Calu3 (cell line): ENCODE data around the gene FTCDNL1. TPM values are rescaled to one million over a fixed set of nuclear protein-coding genes. Genes with fewer than 3 reads are reported as not detected.

ENCODE experiments used
- BruUV-seq: library from RNA; stranded (reverse); fragments of 400-500 nt; replicated peaks from 2 replicates; lab custom pipeline; 2021; lab: Mats Ljungman, UMichigan
- CTCF ChIA-PET: fragments of 300-600 bp; sonication (Branson Sonifier 250); formaldehyde crosslinking; loops from one replicate; lab custom pipeline; 2022; ENCODE audit warnings: antibody characterized with exemption; lab: Charles Lee
- DNase-seq: peaks from one replicate; pipeline ENCODE4 v3.0.0; 2022
- H3K27ac Mint-ChIP-seq: one replicate; pipeline ENCODE4 v1.8.0; 2022; ENCODE audit warnings: mixed read lengths; ENCODE audit not compliant: unreplicated experiment
- H3K27me3 Mint-ChIP-seq: one replicate; pipeline ENCODE4 v1.8.0; 2022; ENCODE audit warnings: mixed read lengths; ENCODE audit not compliant: unreplicated experiment
- H3K36me3 Mint-ChIP-seq: one replicate; pipeline ENCODE4 v1.8.0; 2022; ENCODE audit warnings: mild to moderate bottlenecking, moderate library complexity, mixed read lengths; ENCODE audit not compliant: insufficient read depth, unreplicated experiment
- H3K4me1 Mint-ChIP-seq: one replicate; pipeline ENCODE4 v1.8.0; 2022; ENCODE audit warnings: mild to moderate bottlenecking, low read depth, mixed read lengths; ENCODE audit not compliant: unreplicated experiment
- H3K4me3 Mint-ChIP-seq: one replicate; pipeline ENCODE4 v1.8.0; 2022; ENCODE audit warnings: mild to moderate bottlenecking, low read depth, moderate library complexity, mixed read lengths; ENCODE audit not compliant: unreplicated experiment
- H3K9me3 Mint-ChIP-seq: one replicate; pipeline ENCODE4 v1.8.0; 2022; ENCODE audit warnings: low read depth, mixed read lengths; ENCODE audit not compliant: unreplicated experiment
- intact Hi-C: fragments of 100-400 bp; cut with micrococcal nuclease; formaldehyde crosslinking; loops from one replicate; pipeline ENCODE4 v1.10.0; 2022; ENCODE audit not compliant: unreplicated experiment
- total RNA-seq: library from RNA; stranded (reverse); gene quantifications from 2 replicates; pipeline ENCODE4 v1.2.3, GENCODE V29; 2022
- TF ChIP-seq, protein P1 (sequence below): fragments of 200-600 bp; IDR thresholded peaks from one replicate; pipeline ENCODE4 v1.8.0; 2022; ENCODE audit warnings: antibody characterized with exemption; ENCODE audit not compliant: unreplicated experiment

Gene FTCDNL1
- total RNA-seq, 1 experiment from 2014 or later, result 1.9 TPM

GRCh38 chr2:199727801-199728200 is 123.2 kb downstream of the FTCDNL1 start:
- no TSS peak for BruUV-seq
- H3K36me3 Mint-ChIP-seq, result no peaks in the 10 kb centered on the region
- H3K27me3 Mint-ChIP-seq, result peaks cover 87% of the 10 kb centered on the region
- TF ChIP-seq, protein P1, sequence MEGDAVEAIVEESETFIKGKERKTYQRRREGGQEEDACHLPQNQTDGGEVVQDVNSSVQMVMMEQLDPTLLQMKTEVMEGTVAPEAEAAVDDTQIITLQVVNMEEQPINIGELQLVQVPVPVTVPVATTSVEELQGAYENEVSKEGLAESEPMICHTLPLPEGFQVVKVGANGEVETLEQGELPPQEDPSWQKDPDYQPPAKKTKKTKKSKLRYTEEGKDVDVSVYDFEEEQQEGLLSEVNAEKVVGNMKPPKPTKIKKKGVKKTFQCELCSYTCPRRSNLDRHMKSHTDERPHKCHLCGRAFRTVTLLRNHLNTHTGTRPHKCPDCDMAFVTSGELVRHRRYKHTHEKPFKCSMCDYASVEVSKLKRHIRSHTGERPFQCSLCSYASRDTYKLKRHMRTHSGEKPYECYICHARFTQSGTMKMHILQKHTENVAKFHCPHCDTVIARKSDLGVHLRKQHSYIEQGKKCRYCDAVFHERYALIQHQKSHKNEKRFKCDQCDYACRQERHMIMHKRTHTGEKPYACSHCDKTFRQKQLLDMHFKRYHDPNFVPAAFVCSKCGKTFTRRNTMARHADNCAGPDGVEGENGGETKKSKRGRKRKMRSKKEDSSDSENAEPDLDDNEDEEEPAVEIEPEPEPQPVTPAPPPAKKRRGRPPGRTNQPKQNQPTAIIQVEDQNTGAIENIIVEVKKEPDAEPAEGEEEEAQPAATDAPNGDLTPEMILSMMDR, result no peak
- H3K4me3 Mint-ChIP-seq, result no peak overlapping the region
- no peaks in the 10 kb centered on the region for H3K9me3 Mint-ChIP-seq
- H3K27ac Mint-ChIP-seq, result no peak overlapping the region
- CTCF ChIA-PET, result no interaction called here
- intact Hi-C loops, result no loop called here
- H3K4me1 Mint-ChIP-seq, result no peaks in the 10 kb centered on the region
- DNase-seq, result no peak

GRCh38 chr2:199727306-199727705 is 123.7 kb downstream of the FTCDNL1 start:
- TF ChIP-seq, protein P1, result no peak
- CTCF ChIA-PET, result no interaction called here
- intact Hi-C loops, result no loop called here
- no peak for DNase-seq
- H3K36me3 Mint-ChIP-seq, result no peaks in the 10 kb centered on the region
- no peaks in the 10 kb centered on the region for H3K4me1 Mint-ChIP-seq
- H3K4me3 Mint-ChIP-seq, result no peak overlapping the region
- H3K9me3 Mint-ChIP-seq, result peaks cover 4% of the 10 kb centered on the region
- peaks cover 87% of the 10 kb centered on the region for H3K27me3 Mint-ChIP-seq
- H3K27ac Mint-ChIP-seq, result no peak overlapping the region
- no TSS peak for BruUV-seq

DNA sequence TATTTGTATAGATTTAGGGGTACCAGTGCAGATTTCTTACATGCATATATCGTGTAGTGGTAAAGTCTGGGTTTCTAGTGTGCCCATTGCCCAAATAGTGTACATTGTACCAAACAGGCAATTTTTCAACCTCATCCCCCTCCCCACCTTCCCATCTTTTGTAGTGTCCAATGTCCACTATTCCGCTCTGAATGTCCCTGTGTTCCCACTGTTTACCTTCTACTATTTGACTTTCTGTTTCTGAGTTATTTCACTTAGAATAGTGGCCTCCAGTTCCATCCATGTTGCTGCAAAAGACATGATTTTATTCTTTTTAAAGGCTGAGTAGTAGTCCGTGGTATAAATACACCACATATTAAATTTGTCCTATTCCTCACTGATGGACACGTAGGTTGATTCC is 132.9 kb downstream of the FTCDNL1 start:
- no peak overlapping the region for H3K27ac Mint-ChIP-seq
- CTCF ChIA-PET, result no interaction called here
- BruUV-seq, result no TSS peak
- H3K4me1 Mint-ChIP-seq, result peaks cover 6% of the 10 kb centered on the region
- H3K27me3 Mint-ChIP-seq, result peaks cover 11% of the 10 kb centered on the region
- H3K4me3 Mint-ChIP-seq, result no peak overlapping the region
- peaks cover 5% of the 10 kb centered on the region for H3K9me3 Mint-ChIP-seq
- H3K36me3 Mint-ChIP-seq, result no peaks in the 10 kb centered on the region
- TF ChIP-seq, protein P1, result no peak
- intact Hi-C loops, result no loop called here
- no peak for DNase-seq

DNA sequence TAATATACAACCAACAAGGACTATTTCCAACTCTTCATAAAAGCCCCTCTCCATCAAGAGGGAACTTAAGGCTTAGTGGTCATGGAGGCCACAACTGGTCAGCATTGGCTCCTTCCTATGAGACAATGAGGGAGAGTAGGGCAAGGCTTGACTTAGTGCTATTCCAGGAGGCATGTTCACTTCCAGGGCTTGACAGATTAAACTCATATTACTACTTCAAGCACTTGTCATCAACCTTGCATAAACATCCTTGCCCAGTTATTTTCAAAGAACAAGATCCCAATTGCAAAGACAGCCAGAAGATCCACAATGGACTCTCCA is 133.4 kb downstream of the FTCDNL1 start:
- no TSS peak for BruUV-seq
- CTCF ChIA-PET, result no interaction called here
- Mint-ChIP-seq H3K9me3 (peaks cover 4% of the 10 kb centered on the region), H3K36me3 (no peaks in the 10 kb centered on the region), H3K4me1 (peaks cover 6% of the 10 kb centered on the region), H3K27me3 (peaks cover 7% of the 10 kb centered on the region), H3K4me3 (no peak overlapping the region), H3K27ac (no peak overlapping the region)
- DNase-seq, result no peak
- intact Hi-C loops, result no loop called here
- TF ChIP-seq, protein P1, result no peak
